H1 (cell line): ENCODE results near the gene VIPR2. TPM values are rescaled to one million over a fixed set of nuclear protein-coding genes. Genes with fewer than 3 reads are reported as not detected.

Source experiments
- BRCA1 ChIP-seq: IDR thresholded peaks from 2 replicates; pipeline ENCODE4 v1.6.1; 2012; ENCODE audit warnings: low read depth, low read length, improper control_type of control experiment
- CHD7 ChIP-seq: fragments of 300-600 bp; sonication (generic); IDR thresholded peaks from 2 replicates; pipeline ENCODE4 v1.7.1; 2012; ENCODE audit warnings: low read length, moderate library complexity, mild to moderate bottlenecking, inconsistent platforms; ENCODE audit not compliant: insufficient replicate concordance
- POLR2A ChIP-seq, 2 experiments: IDR thresholded peaks; 1 replicate in 1 of 2; 2 replicates in 1 of 2; pipeline ENCODE4 v1.6.1; 2011; ENCODE audit warnings: low read depth in 2 of 2, low read length in 2 of 2, mild to moderate bottlenecking in 2 of 2; ENCODE audit errors: control extremely low read depth in 1 of 2
- RNF2 ChIP-seq: fragments of 200-900, 300-1000 bp; sonication (generic); IDR thresholded peaks from 2 replicates; pipeline ENCODE4 v1.7.1; 2016; ENCODE audit warnings: borderline replicate concordance, low read depth, mild to moderate bottlenecking, antibody characterized with exemption, low read length; ENCODE audit not compliant: poor library complexity, severe bottlenecking; ENCODE audit errors: missing control alignments
- polyA plus RNA-seq, 7 experiments: library from polyadenylated mRNA; depleted of rRNA in 3 of 7; stranded (reverse) in 5 of 7; unstranded in 2 of 7; fragments of >200 nt in 5 of 7; fragments of 200-250 nt in 2 of 7; gene quantifications; 1 replicate in 5 of 7; 2 replicates in 1 of 7; 4 replicates in 1 of 7; pipeline versions ENCODE4 v1.2.1 to v1.2.3, GENCODE V29; 2011 to 2013; ENCODE audit warnings: missing spikeins in 2 of 7, mixed read lengths in 2 of 7
- total RNA-seq: library from RNA; stranded (reverse); fragmentation: NEBNext Ultra II Directional; extraction: Animal tissue kit (Norgen Biotek cat#: 25700); gene quantifications from 2 replicates; pipeline ENCODE4 v1.2.1, GENCODE V29; 2021

Gene VIPR2
- total and polyA plus RNA-seq, 2 of the 8 experiments (the other 6 are each of a cell fraction or from before 2014, with no cell fraction given) = 2.4 to 6.3 TPM

GRCh38 chr7:159045839-159046238, 98.8 kb downstream of the VIPR2 start (continued):
- TF ChIP-seq CHD7 (no peak), RNF2 (no peak), POLR2A (IDR thresholded peaks at IDR 0.05; ENCODE audit: control extremely low read depth in 1 of 2, low read depth in 2 of 2, low read length in 2 of 2) (no peak), BRCA1 (no peak)
- TF ChIP-seq, all 59 proteins: peak for 0
